ENCODE results near the gene PCOLCE2. TPM values are rescaled to one million over a fixed set of nuclear protein-coding genes. Genes with fewer than 3 reads are reported as not detected.

PCOLCE2 gene
- polyA plus RNA-seq, 1 donor (not counting 4 experiments of a cell fraction or from before 2014, with no cell fraction given), result 2.4 TPM

DNA sequence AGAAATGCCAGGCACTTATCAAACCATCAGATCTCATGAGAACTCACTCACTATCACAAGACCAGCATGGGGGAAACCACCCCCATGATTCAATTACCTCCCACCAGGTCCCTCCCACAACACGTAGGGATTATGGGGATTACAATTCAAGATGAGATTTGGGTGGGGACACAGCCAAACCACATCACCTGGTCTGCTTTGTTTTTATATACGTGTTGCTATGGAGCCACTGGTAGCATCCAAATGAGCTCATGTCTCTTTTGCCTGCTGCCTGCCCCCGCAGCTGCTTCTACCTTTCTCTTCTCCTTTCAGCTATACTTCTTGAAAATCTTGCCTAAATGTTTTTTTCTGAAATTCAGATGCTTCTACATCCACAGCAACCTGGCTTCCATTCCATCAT is 26.8 kb upstream of the PCOLCE2 start:
- H3K9me3 ChIP-seq (ENCODE audit: control insufficient read depth, low read depth, low read length), result no peaks in the 10 kb centered on the region
- DNase-seq (ENCODE audit: low read depth, low spot score), result no peak
- TF ChIP-seq, protein P1, sequence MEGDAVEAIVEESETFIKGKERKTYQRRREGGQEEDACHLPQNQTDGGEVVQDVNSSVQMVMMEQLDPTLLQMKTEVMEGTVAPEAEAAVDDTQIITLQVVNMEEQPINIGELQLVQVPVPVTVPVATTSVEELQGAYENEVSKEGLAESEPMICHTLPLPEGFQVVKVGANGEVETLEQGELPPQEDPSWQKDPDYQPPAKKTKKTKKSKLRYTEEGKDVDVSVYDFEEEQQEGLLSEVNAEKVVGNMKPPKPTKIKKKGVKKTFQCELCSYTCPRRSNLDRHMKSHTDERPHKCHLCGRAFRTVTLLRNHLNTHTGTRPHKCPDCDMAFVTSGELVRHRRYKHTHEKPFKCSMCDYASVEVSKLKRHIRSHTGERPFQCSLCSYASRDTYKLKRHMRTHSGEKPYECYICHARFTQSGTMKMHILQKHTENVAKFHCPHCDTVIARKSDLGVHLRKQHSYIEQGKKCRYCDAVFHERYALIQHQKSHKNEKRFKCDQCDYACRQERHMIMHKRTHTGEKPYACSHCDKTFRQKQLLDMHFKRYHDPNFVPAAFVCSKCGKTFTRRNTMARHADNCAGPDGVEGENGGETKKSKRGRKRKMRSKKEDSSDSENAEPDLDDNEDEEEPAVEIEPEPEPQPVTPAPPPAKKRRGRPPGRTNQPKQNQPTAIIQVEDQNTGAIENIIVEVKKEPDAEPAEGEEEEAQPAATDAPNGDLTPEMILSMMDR (optimal IDR thresholded peaks at IDR 0.05 in 1 of 3, IDR thresholded peaks at IDR 0.05 in 1 of 3, conservative IDR thresholded peaks at IDR 0.05 in 1 of 3; ENCODE audit: extremely low read depth in 1 of 3, insufficient read depth in 2 of 3, low read length in 3 of 3), result no peak
- TF ChIP-seq EZH2 (IDR thresholded peaks at IDR 0.05; ENCODE audit: low read length), result no peak
- H3K27me3 ChIP-seq (ENCODE audit: control insufficient read depth, extremely low read depth, insufficient read depth, low read length), result no peaks in the 10 kb centered on the region
- no peaks in the 10 kb centered on the region for H3K9me1 ChIP-seq (ENCODE audit: control insufficient read depth, extremely low read depth, insufficient read depth, low read length)
- no peaks in the 10 kb centered on the region for H4K20me1 ChIP-seq (ENCODE audit: control insufficient read depth, extremely low read depth, insufficient read depth, low read length)
- H3K4me2 ChIP-seq (ENCODE audit: control insufficient read depth, extremely low read depth, insufficient read depth, low read depth, low read length), result no peak overlapping the region
- no peaks in the 10 kb centered on the region for H3K79me2 ChIP-seq (ENCODE audit: control insufficient read depth, insufficient read depth, low read length)
- dilution Hi-C loops (cut with MboI; ENCODE audit: extremely low pct_ligation_motif_present, low sequenced_read_pairs), result no loop called here
- no peak overlapping the region for H3K9ac ChIP-seq (ENCODE audit: control insufficient read depth, extremely low read depth, insufficient read depth, low read length)
- no peaks in the 10 kb centered on the region for H3K4me1 ChIP-seq (ENCODE audit: control insufficient read depth, extremely low read depth, insufficient read depth, low read length)
- no peaks in the 10 kb centered on the region for H3K36me3 ChIP-seq (ENCODE audit: control insufficient read depth in 2 of 2, extremely low read depth in 1 of 2, insufficient read depth in 2 of 2, low read length in 2 of 2)
- no peak overlapping the region for H3K27ac ChIP-seq (ENCODE audit: control insufficient read depth, insufficient read depth, low read length)
- no peak overlapping the region for H2AFZ ChIP-seq (ENCODE audit: control insufficient read depth, low read length)
- no peak overlapping the region for H3K4me3 ChIP-seq (ENCODE audit: control insufficient read depth in 2 of 3, extremely low read depth in 1 of 3, insufficient read depth in 2 of 3, low read depth in 1 of 3, low read length in 3 of 3)
- FAIRE-seq, result no peak

DNA sequence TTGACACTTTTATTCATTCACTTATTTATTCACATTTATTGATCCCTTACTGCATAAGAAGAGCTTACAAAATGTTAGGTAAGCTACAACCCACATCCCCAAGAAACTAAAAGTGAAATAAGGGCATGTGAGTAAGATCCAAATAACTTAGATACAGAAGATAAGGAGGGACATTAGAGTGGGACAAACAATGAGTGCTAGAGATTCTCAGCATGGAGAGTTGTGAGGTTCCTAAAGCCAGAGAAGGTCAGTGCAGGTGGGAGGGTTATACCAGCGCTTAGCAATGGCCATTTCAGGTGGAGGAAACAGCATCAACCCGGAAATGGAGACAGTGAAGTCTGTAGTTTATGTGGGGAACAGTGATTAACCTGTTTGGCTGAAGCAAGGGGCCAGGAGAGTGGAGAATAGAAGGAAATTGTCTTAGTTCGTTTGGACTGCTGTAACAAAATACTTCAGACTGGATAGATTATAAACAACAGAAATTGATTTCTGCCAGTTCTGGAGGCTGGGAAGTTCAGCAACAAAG is 25.5 kb upstream of the PCOLCE2 start:
- no peak for DNase-seq (ENCODE audit: low read depth, low spot score)
- Histone ChIP-seq H3K9ac (ENCODE audit: control insufficient read depth, extremely low read depth, insufficient read depth, low read length) (no peak overlapping the region), H3K9me3 (ENCODE audit: control insufficient read depth, low read depth, low read length) (no peaks in the 10 kb centered on the region), H3K79me2 (ENCODE audit: control insufficient read depth, insufficient read depth, low read length) (no peaks in the 10 kb centered on the region), H3K9me1 (ENCODE audit: control insufficient read depth, extremely low read depth, insufficient read depth, low read length) (no peaks in the 10 kb centered on the region), H2AFZ (ENCODE audit: control insufficient read depth, low read length) (no peak overlapping the region), H3K4me1 (ENCODE audit: control insufficient read depth, extremely low read depth, insufficient read depth, low read length) (no peaks in the 10 kb centered on the region), H3K36me3 (ENCODE audit: control insufficient read depth in 2 of 2, extremely low read depth in 1 of 2, insufficient read depth in 2 of 2, low read length in 2 of 2) (no peaks in the 10 kb centered on the region), H3K27ac (ENCODE audit: control insufficient read depth, insufficient read depth, low read length) (no peak overlapping the region), H3K4me2 (ENCODE audit: control insufficient read depth, extremely low read depth, insufficient read depth, low read depth, low read length) (no peak overlapping the region), H4K20me1 (ENCODE audit: control insufficient read depth, extremely low read depth, insufficient read depth, low read length) (no peaks in the 10 kb centered on the region), H3K27me3 (ENCODE audit: control insufficient read depth, extremely low read depth, insufficient read depth, low read length) (no peaks in the 10 kb centered on the region), H3K4me3 (ENCODE audit: control insufficient read depth in 2 of 3, extremely low read depth in 1 of 3, insufficient read depth in 2 of 3, low read depth in 1 of 3, low read length in 3 of 3) (no peak overlapping the region)
- dilution Hi-C loops (cut with MboI; ENCODE audit: extremely low pct_ligation_motif_present, low sequenced_read_pairs), result no loop called here
- TF ChIP-seq, protein P1 (optimal IDR thresholded peaks at IDR 0.05 in 1 of 3, IDR thresholded peaks at IDR 0.05 in 1 of 3, conservative IDR thresholded peaks at IDR 0.05 in 1 of 3; ENCODE audit: extremely low read depth in 1 of 3, insufficient read depth in 2 of 3, low read length in 3 of 3), result no peak
- no peak for TF ChIP-seq EZH2 (IDR thresholded peaks at IDR 0.05; ENCODE audit: low read length)
- FAIRE-seq, result no peak
